Measurements from ENCODE around the gene RABGGTA. TPM values are rescaled to one million over a fixed set of nuclear protein-coding genes. Genes with fewer than 3 reads are reported as not detected.

The RABGGTA gene
- polyA plus RNA-seq, 3 donors = 34.5 to 125 (median 35.4) TPM

- Histone ChIP-seq H3K4me1 (ENCODE audit: control insufficient read depth in 1 of 2, insufficient read depth in 2 of 2, low read length in 2 of 2) (peaks cover 6 to 32% of the 10 kb centered on the region in 2 donors), H3K4me2 (replicated peaks; ENCODE audit: extremely low read depth, low read length, poor library complexity, severe bottlenecking) (no peak overlapping the region), H3K9ac (ENCODE audit: insufficient read depth, low read length, poor library complexity, severe bottlenecking) (no peak overlapping the region), H3K36me3 (replicated peaks in 1 of 2; ENCODE audit: control insufficient read depth in 1 of 2, insufficient read depth in 2 of 2, low read length in 2 of 2) (peaks cover 24 to 55% of the 10 kb centered on the region in 2 donors), H3K27me3 (ENCODE audit: control insufficient read depth in 2 of 2, insufficient read depth in 2 of 2, low read length in 2 of 2) (no peaks in the 10 kb centered on the region), H2AFZ (ENCODE audit: insufficient read depth, low read depth, low read length, poor library complexity, severe bottlenecking) (no peak overlapping the region), H3K4me3 (replicated peaks in 1 of 3; ENCODE audit: low read depth in 2 of 3, low read length in 3 of 3) (no peak overlapping the region), H3K79me2 (ENCODE audit: insufficient read depth, low read length) (no peaks in the 10 kb centered on the region), H3K27ac (ENCODE audit: low read depth in 1 of 2, low read length in 2 of 2) (no peak overlapping the region), H4K20me1 (ENCODE audit: insufficient read depth, low read length) (no peaks in the 10 kb centered on the region), H3K9me3 (replicated peaks in 1 of 2; ENCODE audit: control insufficient read depth in 1 of 2, insufficient read depth in 1 of 2, low read length in 2 of 2) (no peaks in the 10 kb centered on the region)
- no peak for DNase-seq
- H3K9me3 Mint-ChIP-seq = no peaks in the 10 kb centered on the region
- no peak overlapping the region for H3K4me3 Mint-ChIP-seq
- WGBS (ENCODE audit: insufficient coverage) = 84% methylated on average over 8 of the region's 13 CpGs
- H3K4me1 Mint-ChIP-seq = peaks cover 25% of the 10 kb centered on the region
- H3K27me3 Mint-ChIP-seq (ENCODE audit: low read depth in 3 of 3) = peaks cover 0 to 1% (median 0%) of the 10 kb centered on the region in 3 donors
- no peak overlapping the region for H3K27ac Mint-ChIP-seq
- H3K36me3 Mint-ChIP-seq = peaks cover 43 to 49% of the 10 kb centered on the region in 2 donors
- intact Hi-C loops (cut with micrococcal nuclease) = loop anchor here in 1 of 2 donors (10.0 kb wide), 1 partner anchor 185 kb away; no protein-coding TSS in a partner anchor
- TF ChIP-seq, protein P1, sequence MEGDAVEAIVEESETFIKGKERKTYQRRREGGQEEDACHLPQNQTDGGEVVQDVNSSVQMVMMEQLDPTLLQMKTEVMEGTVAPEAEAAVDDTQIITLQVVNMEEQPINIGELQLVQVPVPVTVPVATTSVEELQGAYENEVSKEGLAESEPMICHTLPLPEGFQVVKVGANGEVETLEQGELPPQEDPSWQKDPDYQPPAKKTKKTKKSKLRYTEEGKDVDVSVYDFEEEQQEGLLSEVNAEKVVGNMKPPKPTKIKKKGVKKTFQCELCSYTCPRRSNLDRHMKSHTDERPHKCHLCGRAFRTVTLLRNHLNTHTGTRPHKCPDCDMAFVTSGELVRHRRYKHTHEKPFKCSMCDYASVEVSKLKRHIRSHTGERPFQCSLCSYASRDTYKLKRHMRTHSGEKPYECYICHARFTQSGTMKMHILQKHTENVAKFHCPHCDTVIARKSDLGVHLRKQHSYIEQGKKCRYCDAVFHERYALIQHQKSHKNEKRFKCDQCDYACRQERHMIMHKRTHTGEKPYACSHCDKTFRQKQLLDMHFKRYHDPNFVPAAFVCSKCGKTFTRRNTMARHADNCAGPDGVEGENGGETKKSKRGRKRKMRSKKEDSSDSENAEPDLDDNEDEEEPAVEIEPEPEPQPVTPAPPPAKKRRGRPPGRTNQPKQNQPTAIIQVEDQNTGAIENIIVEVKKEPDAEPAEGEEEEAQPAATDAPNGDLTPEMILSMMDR (IDR thresholded peaks at IDR 0.05) = no peak
Measured at GRCh38 chr14:24249230-24250021, 22.0 kb downstream of the RABGGTA start.

- H3K4me3 ChIP-seq (replicated peaks in 1 of 3; ENCODE audit: low read depth in 2 of 3, low read length in 3 of 3) = no peak overlapping the region
- H3K27me3 ChIP-seq (ENCODE audit: control insufficient read depth in 2 of 2, insufficient read depth in 2 of 2, low read length in 2 of 2) = no peaks in the 10 kb centered on the region
- H3K79me2 ChIP-seq (ENCODE audit: insufficient read depth, low read length) = no peaks in the 10 kb centered on the region
- H2AFZ ChIP-seq (ENCODE audit: insufficient read depth, low read depth, low read length, poor library complexity, severe bottlenecking) = no peak overlapping the region
- H3K9me3 Mint-ChIP-seq = peaks cover 0 to 2% (median 0%) of the 10 kb centered on the region in 7 donors
- H3K27ac ChIP-seq (ENCODE audit: low read depth in 1 of 2, low read length in 2 of 2) = peak overlapping the region in 1 of 2 donors; percentile 60
- H3K4me3 Mint-ChIP-seq = no peak overlapping the region
- no peak overlapping the region for H3K9ac ChIP-seq (ENCODE audit: insufficient read depth, low read length, poor library complexity, severe bottlenecking)
- peaks cover 17 to 35% of the 10 kb centered on the region in 2 donors for H3K36me3 ChIP-seq (replicated peaks in 1 of 2; ENCODE audit: control insufficient read depth in 1 of 2, insufficient read depth in 2 of 2, low read length in 2 of 2)
- no peaks in the 10 kb centered on the region for H4K20me1 ChIP-seq (ENCODE audit: insufficient read depth, low read length)
- H3K36me3 Mint-ChIP-seq = peaks cover 24 to 32% of the 10 kb centered on the region in 2 donors
- no peaks in the 10 kb centered on the region for H3K9me3 ChIP-seq (replicated peaks in 1 of 2; ENCODE audit: control insufficient read depth in 1 of 2, insufficient read depth in 1 of 2, low read length in 2 of 2)
- H3K4me1 Mint-ChIP-seq = peaks cover 36% of the 10 kb centered on the region
- intact Hi-C loops (cut with micrococcal nuclease) = loop anchor here in 1 of 2 donors (10.0 kb wide), 1 partner anchor 187 kb away; no protein-coding TSS in a partner anchor
- H3K27ac Mint-ChIP-seq = peak overlapping the region in 5 of 7 donors; percentile 4 to 93 (median 48)
- DNase-seq = no peak
- TF ChIP-seq, protein P1 (IDR thresholded peaks at IDR 0.05) = no peak
- no peaks in the 10 kb centered on the region for H3K27me3 Mint-ChIP-seq (ENCODE audit: low read depth in 3 of 3)
- no peak overlapping the region for H3K4me2 ChIP-seq (replicated peaks; ENCODE audit: extremely low read depth, low read length, poor library complexity, severe bottlenecking)
- H3K4me1 ChIP-seq (ENCODE audit: control insufficient read depth in 1 of 2, insufficient read depth in 2 of 2, low read length in 2 of 2) = peaks cover 15 to 47% of the 10 kb centered on the region in 2 donors
- 73% methylated on average over 5 of the region's 7 CpGs for WGBS (ENCODE audit: insufficient coverage)
Measured at GRCh38 chr14:24247422-24247821, 24.0 kb downstream of the RABGGTA start.
